Neural progenitor cell (in vitro differentiated cells): Measurements from ENCODE around the gene OR6K3. TPM values are rescaled to one million over a fixed set of nuclear protein-coding genes. Genes with fewer than 3 reads are reported as not detected.

Experiments used
- DNase-seq: peaks from one replicate; pipeline ENCODE4 v3.0.0-alpha.2; 2016; ENCODE audit warnings: low spot score
- H2AFZ ChIP-seq: fragments of 200-600 bp; sonication (generic); replicated peaks from 2 replicates; pipeline ENCODE4 v1.6.1; 2016; ENCODE audit warnings: antibody characterized with exemption
- H3F3A ChIP-seq: fragments of 200-600 bp; sonication (generic); 2 replicates; pipeline ENCODE4 v1.6.1; 2016; ENCODE audit warnings: antibody characterized with exemption, low read depth
- H3K27ac ChIP-seq: fragments of 200-600 bp; sonication (generic); 2 replicates; pipeline ENCODE4 v1.5.1; 2016; ENCODE audit warnings: mild to moderate bottlenecking
- H3K27me3 ChIP-seq: fragments of 200-600 bp; sonication (generic); 2 replicates; pipeline ENCODE4 v1.6.1; 2016; ENCODE audit warnings: mild to moderate bottlenecking, moderate library complexity
- H3K36me3 ChIP-seq: fragments of 200-600 bp; sonication (generic); 2 replicates; pipeline ENCODE4 v1.5.1; 2016
- H3K4me1 ChIP-seq: fragments of 200-600 bp; sonication (generic); 2 replicates; pipeline ENCODE4 v1.6.1; 2016; ENCODE audit warnings: mixed run types
- H3K4me2 ChIP-seq: fragments of 200-600 bp; sonication (generic); 2 replicates; pipeline ENCODE4 v1.6.1; 2016
- H3K4me3 ChIP-seq: fragments of 200-600 bp; sonication (generic); 2 replicates; pipeline ENCODE4 v1.5.1; 2016
- H3K79me2 ChIP-seq: fragments of 200-600 bp; sonication (generic); 2 replicates; pipeline ENCODE4 v1.6.1; 2016; ENCODE audit warnings: low read depth
- H3K9ac ChIP-seq: fragments of 200-600 bp; sonication (generic); 2 replicates; pipeline ENCODE4 v1.6.1; 2016
- H3K9me3 ChIP-seq: fragments of 200-600 bp; sonication (generic); 2 replicates; pipeline ENCODE4 v1.5.1; 2016; ENCODE audit warnings: low read depth
- H4K20me1 ChIP-seq: fragments of 200-600 bp; sonication (generic); 2 replicates; pipeline ENCODE4 v1.6.1; 2016; ENCODE audit warnings: low read depth
- H3K27ac Mint-ChIP-seq: 3 replicates; pipeline ENCODE4 v1.8.0; 2021; ENCODE audit warnings: mixed read lengths
- H3K27me3 Mint-ChIP-seq: 2 replicates; pipeline ENCODE4 v1.8.0; 2022; ENCODE audit warnings: low read depth, mild to moderate bottlenecking, inconsistent platforms, moderate library complexity, mixed read lengths; ENCODE audit not compliant: insufficient read depth
- H3K36me3 Mint-ChIP-seq: 3 replicates; pipeline ENCODE4 v1.8.0; 2021; ENCODE audit warnings: mixed read lengths
- H3K4me1 Mint-ChIP-seq: 3 replicates; pipeline ENCODE4 v1.8.0; 2021; ENCODE audit warnings: mixed read lengths
- H3K4me3 Mint-ChIP-seq: 3 replicates; pipeline ENCODE4 v1.8.0; 2021; ENCODE audit warnings: mild to moderate bottlenecking, moderate library complexity, mixed read lengths
- H3K9me3 Mint-ChIP-seq: 3 replicates; pipeline ENCODE4 v1.8.0; 2020; ENCODE audit warnings: mixed read lengths
- EZH2 ChIP-seq: fragments of 200-600 bp; sonication (generic); IDR thresholded peaks from 2 replicates; pipeline ENCODE4 v1.6.1; 2017; ENCODE audit warnings: antibody characterized with exemption, mild to moderate bottlenecking, moderate library complexity
- EZH2phosphoT487 ChIP-seq: fragments of 200-600 bp; sonication (generic); IDR thresholded peaks from 2 replicates; pipeline ENCODE4 v1.6.1; 2017; ENCODE audit warnings: antibody characterized with exemption
- total RNA-seq: library from RNA; depleted of rRNA; stranded (reverse); fragments of >200 nt; gene quantifications from 2 replicates; pipeline ENCODE4 v1.2.3, GENCODE V29; 2015; ENCODE audit warnings: low replicate concordance
- TF ChIP-seq, protein P1 (sequence below): fragments of 200-600 bp; sonication (generic); IDR thresholded peaks from 2 replicates; pipeline ENCODE4 v1.5.1; 2017; ENCODE audit warnings: antibody characterized with exemption, mild to moderate bottlenecking

The OR6K3 gene
- total RNA-seq, 1 donor from 2014 or later = not detected

DNA sequence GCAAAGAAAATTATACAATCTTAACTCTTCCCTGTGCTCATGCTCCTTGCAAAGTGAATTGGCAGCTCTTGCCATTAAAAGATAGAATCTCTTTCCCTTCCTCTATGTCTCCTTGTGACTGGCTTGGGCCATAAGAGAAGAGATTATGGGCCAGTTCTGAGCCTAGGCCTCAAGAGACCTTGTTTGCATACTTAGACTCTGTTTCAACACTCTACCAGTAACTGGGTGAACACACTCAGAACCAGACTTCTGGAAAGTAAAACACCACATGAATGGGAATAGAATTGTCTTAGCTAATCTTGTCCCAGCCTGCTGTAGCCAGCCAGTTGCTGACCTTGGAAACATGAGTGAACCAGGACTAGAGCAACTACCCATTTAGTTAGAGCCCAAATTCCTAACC, 15.3 kb upstream of the OR6K3 start:
- H3K27ac ChIP-seq = no peak overlapping the region
- no peak overlapping the region for H3K4me2 ChIP-seq
- no peak overlapping the region for H2AFZ ChIP-seq
- DNase-seq = no peak
- H4K20me1 ChIP-seq = no peaks in the 10 kb centered on the region
- H3K27ac Mint-ChIP-seq = no peak overlapping the region
- no peaks in the 10 kb centered on the region for H3F3A ChIP-seq
- H3K27me3 ChIP-seq = no peaks in the 10 kb centered on the region
- H3K36me3 ChIP-seq = no peaks in the 10 kb centered on the region
- no peaks in the 10 kb centered on the region for H3K4me1 ChIP-seq
- no peaks in the 10 kb centered on the region for H3K9me3 Mint-ChIP-seq
- no peaks in the 10 kb centered on the region for H3K36me3 Mint-ChIP-seq
- H3K9me3 ChIP-seq = no peaks in the 10 kb centered on the region
- no peak overlapping the region for H3K9ac ChIP-seq
- H3K4me3 ChIP-seq = no peak overlapping the region
- no peaks in the 10 kb centered on the region for H3K27me3 Mint-ChIP-seq
- H3K4me3 Mint-ChIP-seq = no peak overlapping the region
- H3K4me1 Mint-ChIP-seq = no peaks in the 10 kb centered on the region
- TF ChIP-seq EZH2phosphoT487 = no peak
- TF ChIP-seq, protein P1, sequence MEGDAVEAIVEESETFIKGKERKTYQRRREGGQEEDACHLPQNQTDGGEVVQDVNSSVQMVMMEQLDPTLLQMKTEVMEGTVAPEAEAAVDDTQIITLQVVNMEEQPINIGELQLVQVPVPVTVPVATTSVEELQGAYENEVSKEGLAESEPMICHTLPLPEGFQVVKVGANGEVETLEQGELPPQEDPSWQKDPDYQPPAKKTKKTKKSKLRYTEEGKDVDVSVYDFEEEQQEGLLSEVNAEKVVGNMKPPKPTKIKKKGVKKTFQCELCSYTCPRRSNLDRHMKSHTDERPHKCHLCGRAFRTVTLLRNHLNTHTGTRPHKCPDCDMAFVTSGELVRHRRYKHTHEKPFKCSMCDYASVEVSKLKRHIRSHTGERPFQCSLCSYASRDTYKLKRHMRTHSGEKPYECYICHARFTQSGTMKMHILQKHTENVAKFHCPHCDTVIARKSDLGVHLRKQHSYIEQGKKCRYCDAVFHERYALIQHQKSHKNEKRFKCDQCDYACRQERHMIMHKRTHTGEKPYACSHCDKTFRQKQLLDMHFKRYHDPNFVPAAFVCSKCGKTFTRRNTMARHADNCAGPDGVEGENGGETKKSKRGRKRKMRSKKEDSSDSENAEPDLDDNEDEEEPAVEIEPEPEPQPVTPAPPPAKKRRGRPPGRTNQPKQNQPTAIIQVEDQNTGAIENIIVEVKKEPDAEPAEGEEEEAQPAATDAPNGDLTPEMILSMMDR = no peak
- no peak for TF ChIP-seq EZH2
- no peaks in the 10 kb centered on the region for H3K79me2 ChIP-seq

DNA sequence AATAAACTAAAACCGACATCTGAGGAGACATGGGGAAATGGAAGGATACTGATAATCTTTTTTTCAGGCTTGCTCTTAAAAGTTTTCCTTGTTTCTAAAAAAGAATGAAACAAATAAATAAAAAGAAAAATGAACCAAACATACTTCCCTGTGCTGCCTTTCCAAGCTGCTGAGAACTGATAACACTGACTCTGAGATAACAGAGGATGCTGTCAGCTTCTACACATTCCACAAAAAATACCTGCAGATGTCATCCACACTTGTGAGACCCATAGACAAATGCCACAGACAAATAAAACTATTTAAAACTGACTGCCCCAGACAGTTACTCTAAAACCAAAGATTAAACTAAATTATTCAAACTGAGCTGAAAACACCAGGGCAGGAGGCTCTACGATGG, 12.0 kb upstream of the OR6K3 start:
- Histone ChIP-seq H3K9ac (no peak overlapping the region), H3K4me1 (no peaks in the 10 kb centered on the region), H3K79me2 (no peaks in the 10 kb centered on the region), H2AFZ (no peak overlapping the region), H3K9me3 (no peaks in the 10 kb centered on the region), H3K36me3 (no peaks in the 10 kb centered on the region), H3K27ac (no peak overlapping the region), H3K4me3 (no peak overlapping the region), H3K4me2 (no peak overlapping the region), H3K27me3 (no peaks in the 10 kb centered on the region), H3F3A (no peaks in the 10 kb centered on the region), H4K20me1 (no peaks in the 10 kb centered on the region)
- TF ChIP-seq, protein P1 = no peak
- TF ChIP-seq EZH2 = no peak
- TF ChIP-seq EZH2phosphoT487 = no peak
- Mint-ChIP-seq H3K4me1 (no peaks in the 10 kb centered on the region), H3K36me3 (no peaks in the 10 kb centered on the region), H3K4me3 (no peak overlapping the region), H3K27ac (no peak overlapping the region), H3K27me3 (peaks cover 2% of the 10 kb centered on the region), H3K9me3 (no peaks in the 10 kb centered on the region)
- DNase-seq = no peak

DNA sequence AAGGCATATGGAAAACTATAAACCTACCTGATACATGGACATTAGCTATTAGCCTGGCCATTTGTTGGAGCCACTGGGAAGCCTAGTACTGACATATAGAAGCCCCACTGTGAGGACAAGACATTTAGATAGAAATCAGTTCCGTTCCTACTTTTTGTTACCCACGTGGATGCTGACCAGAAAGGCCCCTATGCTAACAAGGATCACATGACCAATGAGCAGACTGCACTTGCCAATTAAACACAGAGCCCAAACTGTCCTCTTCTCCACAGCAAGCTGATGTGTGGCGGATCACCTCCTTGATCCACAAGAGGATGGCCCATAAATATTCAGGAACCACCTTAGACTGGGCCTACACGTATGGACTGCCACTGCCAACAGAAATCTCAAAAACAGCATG, 11.2 kb upstream of the OR6K3 start:
- no peak for DNase-seq
- Mint-ChIP-seq H3K27me3 (peaks cover 2% of the 10 kb centered on the region), H3K9me3 (no peaks in the 10 kb centered on the region), H3K4me3 (no peak overlapping the region), H3K36me3 (no peaks in the 10 kb centered on the region), H3K4me1 (no peaks in the 10 kb centered on the region), H3K27ac (no peak overlapping the region)
- no peaks in the 10 kb centered on the region for H3K9me3 ChIP-seq
- TF ChIP-seq EZH2phosphoT487 (no peak), EZH2 (no peak)
- TF ChIP-seq, protein P1 = no peak
- H3F3A ChIP-seq = no peaks in the 10 kb centered on the region
- H4K20me1 ChIP-seq = no peaks in the 10 kb centered on the region
- no peak overlapping the region for H3K27ac ChIP-seq
- H3K4me1 ChIP-seq = no peaks in the 10 kb centered on the region
- no peak overlapping the region for H3K9ac ChIP-seq
- no peak overlapping the region for H3K4me3 ChIP-seq
- no peaks in the 10 kb centered on the region for H3K79me2 ChIP-seq
- H2AFZ ChIP-seq = no peak overlapping the region
- no peaks in the 10 kb centered on the region for H3K27me3 ChIP-seq
- no peaks in the 10 kb centered on the region for H3K36me3 ChIP-seq
- no peak overlapping the region for H3K4me2 ChIP-seq

DNA sequence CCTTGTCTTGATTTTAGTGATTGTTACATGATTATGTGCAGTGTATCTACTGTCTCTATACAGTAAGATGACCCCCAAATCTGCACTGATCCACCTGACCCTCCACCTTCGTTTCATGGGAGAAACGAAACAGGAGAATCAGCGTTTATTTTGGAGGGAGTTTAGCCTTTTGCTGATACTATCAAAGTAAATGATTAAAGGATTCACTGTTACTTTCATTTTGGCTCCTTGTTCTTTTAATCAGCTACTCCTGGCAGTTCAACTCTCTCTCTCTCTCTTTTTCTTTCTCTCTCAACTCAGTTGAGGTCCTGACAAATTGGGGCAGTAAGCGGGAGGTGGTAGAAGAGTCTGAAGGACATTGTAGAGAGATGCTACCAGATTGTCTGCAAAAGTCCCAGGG, 9.9 kb upstream of the OR6K3 start:
- no peaks in the 10 kb centered on the region for H3K9me3 ChIP-seq
- no peaks in the 10 kb centered on the region for H3K9me3 Mint-ChIP-seq
- no peaks in the 10 kb centered on the region for H3K36me3 Mint-ChIP-seq
- no peaks in the 10 kb centered on the region for H3K27me3 ChIP-seq
- H3K4me1 ChIP-seq = no peaks in the 10 kb centered on the region
- H3K4me3 Mint-ChIP-seq = no peak overlapping the region
- no peaks in the 10 kb centered on the region for H3K4me1 Mint-ChIP-seq
- H3F3A ChIP-seq = no peaks in the 10 kb centered on the region
- H2AFZ ChIP-seq = no peak overlapping the region
- no peaks in the 10 kb centered on the region for H4K20me1 ChIP-seq
- DNase-seq = no peak
- no peaks in the 10 kb centered on the region for H3K79me2 ChIP-seq
- no peak overlapping the region for H3K9ac ChIP-seq
- H3K27me3 Mint-ChIP-seq = peaks cover 2% of the 10 kb centered on the region
- H3K4me2 ChIP-seq = no peak overlapping the region
- H3K27ac Mint-ChIP-seq = no peak overlapping the region
- TF ChIP-seq EZH2 (no peak), EZH2phosphoT487 (no peak)
- TF ChIP-seq, protein P1 = no peak
- H3K4me3 ChIP-seq = no peak overlapping the region
- no peak overlapping the region for H3K27ac ChIP-seq
- no peaks in the 10 kb centered on the region for H3K36me3 ChIP-seq
